Uterus (tissue), 2 donors: Measurements from ENCODE around the gene RTP4.

ENCODE experiments used
- POLR2A ChIP-seq, 2 donors: fragments of 450-650 bp; IDR thresholded peaks; one replicate each; pipeline ENCODE4 v1.6.1; 2016; ENCODE audit warnings: antibody characterized with exemption in 2 of 2, mild to moderate bottlenecking in 1 of 2, moderate library complexity in 1 of 2
- TF ChIP-seq, protein P1 (sequence below), 4 experiments: fragments of 200-600 bp in 2 of 4; fragments of 450-650 bp in 2 of 4; sonication (generic) in 2 of 4; IDR thresholded peaks; one replicate each; pipeline ENCODE4 v1.5.1; 2016 to 2019; ENCODE audit warnings: antibody characterized with exemption in 4 of 4, mild to moderate bottlenecking in 2 of 4, moderate library complexity in 1 of 4

DNA sequence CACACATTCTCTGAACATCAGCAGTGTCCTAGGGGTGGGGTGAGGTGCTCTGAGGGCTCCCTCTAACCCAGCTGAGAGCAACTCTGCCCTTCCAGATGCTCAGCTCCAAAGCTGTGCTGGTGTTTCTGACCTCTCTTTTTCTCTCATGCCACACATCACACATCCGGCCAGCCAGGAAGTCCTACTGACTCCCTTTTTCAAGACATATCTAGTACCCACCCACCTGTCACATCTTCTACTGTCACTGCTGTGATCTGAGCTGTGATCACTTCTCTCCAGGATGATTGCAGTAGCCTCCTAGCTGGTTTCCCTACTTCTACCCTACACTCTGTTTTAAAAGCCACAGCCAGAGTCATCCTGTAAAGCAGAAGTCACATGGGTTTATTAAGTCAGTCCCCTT, 46.4 kb upstream of the RTP4 start:
- TF ChIP-seq, protein P1, sequence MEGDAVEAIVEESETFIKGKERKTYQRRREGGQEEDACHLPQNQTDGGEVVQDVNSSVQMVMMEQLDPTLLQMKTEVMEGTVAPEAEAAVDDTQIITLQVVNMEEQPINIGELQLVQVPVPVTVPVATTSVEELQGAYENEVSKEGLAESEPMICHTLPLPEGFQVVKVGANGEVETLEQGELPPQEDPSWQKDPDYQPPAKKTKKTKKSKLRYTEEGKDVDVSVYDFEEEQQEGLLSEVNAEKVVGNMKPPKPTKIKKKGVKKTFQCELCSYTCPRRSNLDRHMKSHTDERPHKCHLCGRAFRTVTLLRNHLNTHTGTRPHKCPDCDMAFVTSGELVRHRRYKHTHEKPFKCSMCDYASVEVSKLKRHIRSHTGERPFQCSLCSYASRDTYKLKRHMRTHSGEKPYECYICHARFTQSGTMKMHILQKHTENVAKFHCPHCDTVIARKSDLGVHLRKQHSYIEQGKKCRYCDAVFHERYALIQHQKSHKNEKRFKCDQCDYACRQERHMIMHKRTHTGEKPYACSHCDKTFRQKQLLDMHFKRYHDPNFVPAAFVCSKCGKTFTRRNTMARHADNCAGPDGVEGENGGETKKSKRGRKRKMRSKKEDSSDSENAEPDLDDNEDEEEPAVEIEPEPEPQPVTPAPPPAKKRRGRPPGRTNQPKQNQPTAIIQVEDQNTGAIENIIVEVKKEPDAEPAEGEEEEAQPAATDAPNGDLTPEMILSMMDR (IDR thresholded peaks at IDR 0.05) = no peak
- TF ChIP-seq POLR2A (IDR thresholded peaks at IDR 0.05) = no peak
